Measurements from ENCODE around the gene MAP1LC3A. TPM values are rescaled to one million over a fixed set of nuclear protein-coding genes. Genes with fewer than 3 reads are reported as not detected.

Gene MAP1LC3A
- total RNA-seq, 2 experiments from 2014 or later, result 2.6 to 2.7 TPM

GRCh38 chr20:34542439-34542838, 16.1 kb upstream of the MAP1LC3A start:
- ChIA-PET CTCF (no interaction called here), POLR2A (interaction anchor here (0.7 kb wide), 1 partner anchor 248 kb away, joined by 3 read pairs; no protein-coding TSS in a partner anchor)
- no peak overlapping the region for H3K4me3 Mint-ChIP-seq
- H3K4me1 Mint-ChIP-seq, result peaks cover 17% of the 10 kb centered on the region
- DNase-seq, result no peak
- no peaks in the 10 kb centered on the region for H3K27me3 Mint-ChIP-seq
- H3K9me3 Mint-ChIP-seq, result no peaks in the 10 kb centered on the region
- peaks cover 14% of the 10 kb centered on the region for H3K36me3 Mint-ChIP-seq (ENCODE audit: low read depth)
- H3K27ac Mint-ChIP-seq, result no peak overlapping the region

GRCh38 chr20:34543463-34544056, 15.0 kb upstream of the MAP1LC3A start:
- ChIA-PET CTCF (interaction anchor here (1.1 to 2.3 kb wide), 5 partner anchors 12 to 231 kb away, joined by 3 to 9 read pairs (median 5); no protein-coding TSS in a partner anchor), POLR2A (interaction anchor here (0.6 kb wide), 1 partner anchor 227 kb away, joined by 3 read pairs; no protein-coding TSS in a partner anchor)
- no peaks in the 10 kb centered on the region for H3K27me3 Mint-ChIP-seq
- no peak for DNase-seq
- peaks cover 17% of the 10 kb centered on the region for H3K4me1 Mint-ChIP-seq
- no peaks in the 10 kb centered on the region for H3K9me3 Mint-ChIP-seq
- no peak overlapping the region for H3K4me3 Mint-ChIP-seq
- no peak overlapping the region for H3K27ac Mint-ChIP-seq
- peaks cover 14% of the 10 kb centered on the region for H3K36me3 Mint-ChIP-seq (ENCODE audit: low read depth)

- ChIA-PET CTCF (interaction anchor here (1.1 to 2.3 kb wide), 6 partner anchors 9 to 231 kb away, joined by 3 to 9 read pairs (median 4); no protein-coding TSS in a partner anchor), POLR2A (no interaction called here)
- Mint-ChIP-seq H3K27me3 (no peaks in the 10 kb centered on the region), H3K36me3 (ENCODE audit: low read depth) (peaks cover 14% of the 10 kb centered on the region), H3K4me3 (peak overlapping the region; percentile 4), H3K27ac (no peak overlapping the region), H3K9me3 (no peaks in the 10 kb centered on the region), H3K4me1 (peaks cover 17% of the 10 kb centered on the region)
- peak; percentile 38 for DNase-seq
Observed at GRCh38 chr20:34544109-34544796, 14.3 kb upstream of the MAP1LC3A start.

- ChIA-PET CTCF (interaction anchor here (0.6 kb wide), 1 partner anchor 15 kb away, joined by 3 read pairs; no protein-coding TSS in a partner anchor), POLR2A (no interaction called here)
- Mint-ChIP-seq H3K4me3 (no peak overlapping the region), H3K27ac (no peak overlapping the region), H3K27me3 (no peaks in the 10 kb centered on the region), H3K4me1 (peaks cover 10% of the 10 kb centered on the region), H3K9me3 (no peaks in the 10 kb centered on the region), H3K36me3 (ENCODE audit: low read depth) (no peaks in the 10 kb centered on the region)
- DNase-seq, result no peak
Observed at GRCh38 chr20:34546751-34547181, 11.8 kb upstream of the MAP1LC3A start.

DNA sequence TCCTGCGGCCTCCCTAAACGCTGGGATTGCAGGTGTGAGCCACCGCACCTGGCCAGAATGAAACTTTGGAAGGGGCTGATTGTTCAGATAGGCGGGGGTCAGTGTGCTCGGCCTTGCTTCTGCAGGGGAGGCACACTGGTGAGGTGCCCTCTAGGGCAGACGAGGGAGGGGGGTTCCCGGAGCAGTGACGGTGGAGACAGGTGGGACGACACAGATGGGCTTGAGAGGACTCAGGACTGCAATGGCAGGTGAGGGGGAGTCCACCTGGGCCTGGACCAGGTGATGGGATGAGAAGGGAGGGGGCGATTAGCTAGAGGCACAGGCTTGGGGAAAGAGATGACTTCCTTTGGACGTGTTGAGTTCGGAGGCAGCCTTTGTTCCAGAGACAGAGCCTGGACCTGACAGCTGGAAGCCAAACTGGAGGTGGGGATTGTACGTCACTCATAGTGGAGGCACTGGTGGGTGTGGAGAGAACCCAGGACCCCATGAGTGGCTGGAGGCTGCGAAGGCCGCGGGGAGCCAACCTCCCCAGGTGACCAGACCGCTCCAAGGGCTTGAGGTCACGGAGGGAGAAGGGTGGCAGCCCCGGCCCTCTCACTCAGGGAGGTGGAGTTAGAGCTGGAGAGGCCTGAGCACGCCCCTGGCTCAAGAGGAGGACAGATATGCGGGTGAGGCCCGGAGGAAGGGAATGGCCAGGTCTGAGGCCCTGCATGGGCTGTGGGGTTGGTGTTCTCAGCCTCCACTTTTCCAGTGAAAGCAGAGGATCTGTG, 10.5 kb upstream of the MAP1LC3A start:
- Mint-ChIP-seq H3K27ac (no peak overlapping the region), H3K36me3 (ENCODE audit: low read depth) (no peaks in the 10 kb centered on the region), H3K9me3 (no peaks in the 10 kb centered on the region), H3K4me3 (no peak overlapping the region), H3K4me1 (peaks cover 10% of the 10 kb centered on the region), H3K27me3 (no peaks in the 10 kb centered on the region)
- ChIA-PET POLR2A (no interaction called here), CTCF (no interaction called here)
- no peak for DNase-seq

GRCh38 chr20:34549291-34549928, 9.1 kb upstream of the MAP1LC3A start:
- ChIA-PET CTCF (interaction anchor here (1.1 kb wide), 1 partner anchor 237 kb away, joined by 4 read pairs; no protein-coding TSS in a partner anchor), POLR2A (no interaction called here)
- H3K9me3 Mint-ChIP-seq, result no peaks in the 10 kb centered on the region
- peak; percentile 22 for DNase-seq
- H3K27ac Mint-ChIP-seq, result no peak overlapping the region
- peaks cover 4% of the 10 kb centered on the region for H3K4me1 Mint-ChIP-seq
- H3K27me3 Mint-ChIP-seq, result no peaks in the 10 kb centered on the region
- no peak overlapping the region for H3K4me3 Mint-ChIP-seq
- H3K36me3 Mint-ChIP-seq (ENCODE audit: low read depth), result no peaks in the 10 kb centered on the region

GRCh38 chr20:34549929-34550305, 8.6 kb upstream of the MAP1LC3A start:
- Mint-ChIP-seq H3K4me1 (no peaks in the 10 kb centered on the region), H3K27me3 (no peaks in the 10 kb centered on the region), H3K9me3 (no peaks in the 10 kb centered on the region), H3K36me3 (ENCODE audit: low read depth) (no peaks in the 10 kb centered on the region), H3K4me3 (no peak overlapping the region), H3K27ac (no peak overlapping the region)
- POLR2A ChIA-PET, result no interaction called here
- DNase-seq, result no peak
- CTCF ChIA-PET, result interaction anchor here (1.1 kb wide), 1 partner anchor 237 kb away, joined by 4 read pairs; no protein-coding TSS in a partner anchor

GRCh38 chr20:34552569-34552968, 5.9 kb upstream of the MAP1LC3A start:
- no peaks in the 10 kb centered on the region for H3K27me3 Mint-ChIP-seq
- POLR2A ChIA-PET, result no interaction called here

DNA sequence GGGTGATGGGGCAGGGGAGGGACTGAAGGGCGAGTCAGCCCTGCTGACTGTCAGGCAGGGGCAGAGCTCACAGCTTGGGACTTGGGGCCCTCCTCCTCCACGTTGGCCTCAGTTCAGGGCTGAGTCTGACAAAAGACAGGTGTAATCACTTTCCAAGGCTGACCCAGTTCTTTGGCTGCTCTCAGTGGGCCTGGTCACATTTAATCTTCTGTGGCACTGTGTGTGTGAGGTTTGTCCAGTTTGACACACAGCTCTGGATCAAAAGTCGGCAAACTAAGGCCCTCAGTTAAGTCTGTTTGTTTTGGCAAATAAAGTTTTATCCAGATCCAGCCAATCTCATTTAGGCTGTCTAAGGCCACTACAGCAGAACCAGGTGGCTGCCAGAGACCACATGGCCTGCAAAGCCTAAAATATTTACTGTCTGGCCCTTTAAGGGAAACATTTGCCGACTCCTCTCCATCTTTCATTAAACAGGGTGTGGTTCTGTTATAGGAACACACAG, 5.1 kb upstream of the MAP1LC3A start:
- ChIA-PET CTCF (interaction anchor here (0.9 kb wide), 1 partner anchor 9 kb away, joined by 4 read pairs; no protein-coding TSS in a partner anchor), POLR2A (no interaction called here)
- peaks cover 11% of the 10 kb centered on the region for H3K4me1 Mint-ChIP-seq
- no peaks in the 10 kb centered on the region for H3K27me3 Mint-ChIP-seq
- no peaks in the 10 kb centered on the region for H3K9me3 Mint-ChIP-seq
- H3K27ac Mint-ChIP-seq, result peak overlapping the region; percentile 57
- H3K36me3 Mint-ChIP-seq (ENCODE audit: low read depth), result peaks cover 2% of the 10 kb centered on the region
- no peak overlapping the region for H3K4me3 Mint-ChIP-seq
- DNase-seq, result no peak

More at GRCh38 chr20:34552569-34552968, 5.9 kb upstream of the MAP1LC3A start:
- Mint-ChIP-seq H3K4me1 (peaks cover 4% of the 10 kb centered on the region), H3K4me3 (no peak overlapping the region), H3K27ac (no peak overlapping the region), H3K9me3 (no peaks in the 10 kb centered on the region), H3K36me3 (ENCODE audit: low read depth) (peaks cover 2% of the 10 kb centered on the region)
- CTCF ChIA-PET, result no interaction called here
- no peak for DNase-seq

- ChIA-PET CTCF (interaction anchor here (1.1 to 1.9 kb wide), 2 partner anchors 11 to 13 kb away, joined by 3 to 4 read pairs; no protein-coding TSS in a partner anchor), POLR2A (no interaction called here)
- H3K27me3 Mint-ChIP-seq, result no peaks in the 10 kb centered on the region
- peak overlapping the region; percentile 74 for H3K4me3 Mint-ChIP-seq
- H3K36me3 Mint-ChIP-seq (ENCODE audit: low read depth), result peaks cover 2% of the 10 kb centered on the region
- no peak for DNase-seq
- peak overlapping the region; percentile 88 for H3K27ac Mint-ChIP-seq
- H3K9me3 Mint-ChIP-seq, result no peaks in the 10 kb centered on the region
- peaks cover 16% of the 10 kb centered on the region for H3K4me1 Mint-ChIP-seq
Observed at GRCh38 chr20:34557936-34558319, 590 bp upstream of the MAP1LC3A start.

GRCh38 chr20:34559311-34560140, 1.0 kb downstream of the MAP1LC3A start:
- Mint-ChIP-seq H3K36me3 (ENCODE audit: low read depth) (peaks cover 2% of the 10 kb centered on the region), H3K4me1 (peaks cover 16% of the 10 kb centered on the region), H3K9me3 (no peaks in the 10 kb centered on the region), H3K4me3 (peak overlapping the region; percentile 64), H3K27ac (peak overlapping the region; percentile 85), H3K27me3 (no peaks in the 10 kb centered on the region)
- DNase-seq, result no peak
- ChIA-PET CTCF (interaction anchor here (1.1 to 1.9 kb wide), 2 partner anchors 10 to 11 kb away, joined by 3 to 4 read pairs; no protein-coding TSS in a partner anchor), POLR2A (no interaction called here)
